ENCODE data around the gene MLANA. TPM values are rescaled to one million over a fixed set of nuclear protein-coding genes. Genes with fewer than 3 reads are reported as not detected.

Gene MLANA
- total RNA-seq, 1 experiment from 2014 or later = not detected

DNA sequence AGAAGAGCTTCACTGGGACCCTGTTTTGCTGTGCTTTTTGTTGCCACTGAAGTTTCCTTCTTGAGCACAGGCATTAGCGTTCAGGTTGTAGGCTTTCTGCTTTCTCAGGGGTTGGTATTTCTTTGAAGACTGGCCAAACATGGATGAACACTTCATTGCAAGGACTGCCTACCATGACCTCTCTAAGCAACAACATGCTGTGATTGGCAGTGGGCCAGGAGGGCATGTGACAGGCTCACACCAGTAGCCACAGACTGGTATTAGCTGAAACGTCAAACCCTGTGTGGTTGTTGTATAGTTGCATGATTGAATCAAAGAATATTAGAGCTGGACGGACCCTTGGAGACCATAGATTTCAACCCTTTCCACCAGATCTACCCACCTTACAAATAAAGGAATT lies 20.0 kb upstream of the MLANA start:
- Mint-ChIP-seq H3K27me3 (ENCODE audit: low read depth) (peaks cover 4% of the 10 kb centered on the region; the same call in 1 of the 2 replicates), H3K9me3 (no peaks in the 10 kb centered on the region), H3K27ac (no peak overlapping the region), H3K36me3 (no peaks in the 10 kb centered on the region), H3K4me3 (no peak overlapping the region), H3K4me1 (peaks cover 11% of the 10 kb centered on the region)
- DNase-seq (ENCODE audit: low spot score) (no peak), ATAC-seq (no peak)
- CTCF ChIA-PET = interaction anchor here (0.7 to 2.3 kb wide), 4 partner anchors 16 to 184 kb away, joined by 3 to 7 read pairs (median 4); partner anchors contain the start of gene ERMP1
- TF ChIP-seq, protein P1, sequence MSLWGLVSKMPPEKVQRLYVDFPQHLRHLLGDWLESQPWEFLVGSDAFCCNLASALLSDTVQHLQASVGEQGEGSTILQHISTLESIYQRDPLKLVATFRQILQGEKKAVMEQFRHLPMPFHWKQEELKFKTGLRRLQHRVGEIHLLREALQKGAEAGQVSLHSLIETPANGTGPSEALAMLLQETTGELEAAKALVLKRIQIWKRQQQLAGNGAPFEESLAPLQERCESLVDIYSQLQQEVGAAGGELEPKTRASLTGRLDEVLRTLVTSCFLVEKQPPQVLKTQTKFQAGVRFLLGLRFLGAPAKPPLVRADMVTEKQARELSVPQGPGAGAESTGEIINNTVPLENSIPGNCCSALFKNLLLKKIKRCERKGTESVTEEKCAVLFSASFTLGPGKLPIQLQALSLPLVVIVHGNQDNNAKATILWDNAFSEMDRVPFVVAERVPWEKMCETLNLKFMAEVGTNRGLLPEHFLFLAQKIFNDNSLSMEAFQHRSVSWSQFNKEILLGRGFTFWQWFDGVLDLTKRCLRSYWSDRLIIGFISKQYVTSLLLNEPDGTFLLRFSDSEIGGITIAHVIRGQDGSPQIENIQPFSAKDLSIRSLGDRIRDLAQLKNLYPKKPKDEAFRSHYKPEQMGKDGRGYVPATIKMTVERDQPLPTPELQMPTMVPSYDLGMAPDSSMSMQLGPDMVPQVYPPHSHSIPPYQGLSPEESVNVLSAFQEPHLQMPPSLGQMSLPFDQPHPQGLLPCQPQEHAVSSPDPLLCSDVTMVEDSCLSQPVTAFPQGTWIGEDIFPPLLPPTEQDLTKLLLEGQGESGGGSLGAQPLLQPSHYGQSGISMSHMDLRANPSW (CRISPR knock-in tag; conservative IDR thresholded peaks at IDR 0.05; ENCODE audit: low read depth) = no peak
- TF ChIP-seq, protein P2, sequence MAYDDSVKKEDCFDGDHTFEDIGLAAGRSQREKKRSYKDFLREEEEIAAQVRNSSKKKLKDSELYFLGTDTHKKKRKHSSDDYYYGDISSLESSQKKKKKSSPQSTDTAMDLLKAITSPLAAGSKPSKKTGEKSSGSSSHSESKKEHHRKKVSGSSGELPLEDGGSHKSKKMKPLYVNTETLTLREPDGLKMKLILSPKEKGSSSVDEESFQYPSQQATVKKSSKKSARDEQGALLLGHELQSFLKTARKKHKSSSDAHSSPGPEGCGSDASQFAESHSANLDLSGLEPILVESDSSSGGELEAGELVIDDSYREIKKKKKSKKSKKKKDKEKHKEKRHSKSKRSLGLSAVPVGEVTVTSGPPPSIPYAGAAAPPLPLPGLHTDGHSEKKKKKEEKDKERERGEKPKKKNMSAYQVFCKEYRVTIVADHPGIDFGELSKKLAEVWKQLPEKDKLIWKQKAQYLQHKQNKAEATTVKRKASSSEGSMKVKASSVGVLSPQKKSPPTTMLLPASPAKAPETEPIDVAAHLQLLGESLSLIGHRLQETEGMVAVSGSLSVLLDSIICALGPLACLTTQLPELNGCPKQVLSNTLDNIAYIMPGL (CRISPR knock-in tag; IDR thresholded peaks at IDR 0.05) = no peak
- TF ChIP-seq IRF2 (CRISPR knock-in tag; IDR thresholded peaks at IDR 0.05; ENCODE audit: borderline replicate concordance, low read depth) (no peak), FOXP1 (CRISPR knock-in tag; IDR thresholded peaks at IDR 0.05; ENCODE audit: borderline replicate concordance) (no peak), ZBTB21 (CRISPR knock-in tag; IDR thresholded peaks at IDR 0.05; ENCODE audit: borderline replicate concordance) (no peak), TEAD1 (CRISPR knock-in tag; IDR thresholded peaks at IDR 0.05) (no peak), RELA (CRISPR knock-in tag; IDR thresholded peaks at IDR 0.05; ENCODE audit: borderline replicate concordance) (no peak), ZNF396 (CRISPR knock-in tag; IDR thresholded peaks at IDR 0.05; ENCODE audit: borderline replicate concordance) (no peak), PRRX2 (CRISPR knock-in tag; IDR thresholded peaks at IDR 0.05) (no peak), FOXJ3 (CRISPR knock-in tag; IDR thresholded peaks at IDR 0.05; ENCODE audit: borderline replicate concordance) (no peak), SOX15 (CRISPR knock-in tag; IDR thresholded peaks at IDR 0.05) (no peak), GTF2I (CRISPR knock-in tag; conservative IDR thresholded peaks at IDR 0.05) (no peak), SMAD3 (CRISPR knock-in tag; IDR thresholded peaks at IDR 0.05; ENCODE audit: borderline replicate concordance) (no peak), NR2C2 (CRISPR knock-in tag; IDR thresholded peaks at IDR 0.05) (no peak), ZNF416 (CRISPR knock-in tag; IDR thresholded peaks at IDR 0.05) (no peak)
- TF ChIP-seq, protein P3, sequence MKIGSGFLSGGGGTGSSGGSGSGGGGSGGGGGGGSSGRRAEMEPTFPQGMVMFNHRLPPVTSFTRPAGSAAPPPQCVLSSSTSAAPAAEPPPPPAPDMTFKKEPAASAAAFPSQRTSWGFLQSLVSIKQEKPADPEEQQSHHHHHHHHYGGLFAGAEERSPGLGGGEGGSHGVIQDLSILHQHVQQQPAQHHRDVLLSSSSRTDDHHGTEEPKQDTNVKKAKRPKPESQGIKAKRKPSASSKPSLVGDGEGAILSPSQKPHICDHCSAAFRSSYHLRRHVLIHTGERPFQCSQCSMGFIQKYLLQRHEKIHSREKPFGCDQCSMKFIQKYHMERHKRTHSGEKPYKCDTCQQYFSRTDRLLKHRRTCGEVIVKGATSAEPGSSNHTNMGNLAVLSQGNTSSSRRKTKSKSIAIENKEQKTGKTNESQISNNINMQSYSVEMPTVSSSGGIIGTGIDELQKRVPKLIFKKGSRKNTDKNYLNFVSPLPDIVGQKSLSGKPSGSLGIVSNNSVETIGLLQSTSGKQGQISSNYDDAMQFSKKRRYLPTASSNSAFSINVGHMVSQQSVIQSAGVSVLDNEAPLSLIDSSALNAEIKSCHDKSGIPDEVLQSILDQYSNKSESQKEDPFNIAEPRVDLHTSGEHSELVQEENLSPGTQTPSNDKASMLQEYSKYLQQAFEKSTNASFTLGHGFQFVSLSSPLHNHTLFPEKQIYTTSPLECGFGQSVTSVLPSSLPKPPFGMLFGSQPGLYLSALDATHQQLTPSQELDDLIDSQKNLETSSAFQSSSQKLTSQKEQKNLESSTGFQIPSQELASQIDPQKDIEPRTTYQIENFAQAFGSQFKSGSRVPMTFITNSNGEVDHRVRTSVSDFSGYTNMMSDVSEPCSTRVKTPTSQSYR (CRISPR knock-in tag; IDR thresholded peaks at IDR 0.05) = no peak
- TF ChIP-seq, protein P4, sequence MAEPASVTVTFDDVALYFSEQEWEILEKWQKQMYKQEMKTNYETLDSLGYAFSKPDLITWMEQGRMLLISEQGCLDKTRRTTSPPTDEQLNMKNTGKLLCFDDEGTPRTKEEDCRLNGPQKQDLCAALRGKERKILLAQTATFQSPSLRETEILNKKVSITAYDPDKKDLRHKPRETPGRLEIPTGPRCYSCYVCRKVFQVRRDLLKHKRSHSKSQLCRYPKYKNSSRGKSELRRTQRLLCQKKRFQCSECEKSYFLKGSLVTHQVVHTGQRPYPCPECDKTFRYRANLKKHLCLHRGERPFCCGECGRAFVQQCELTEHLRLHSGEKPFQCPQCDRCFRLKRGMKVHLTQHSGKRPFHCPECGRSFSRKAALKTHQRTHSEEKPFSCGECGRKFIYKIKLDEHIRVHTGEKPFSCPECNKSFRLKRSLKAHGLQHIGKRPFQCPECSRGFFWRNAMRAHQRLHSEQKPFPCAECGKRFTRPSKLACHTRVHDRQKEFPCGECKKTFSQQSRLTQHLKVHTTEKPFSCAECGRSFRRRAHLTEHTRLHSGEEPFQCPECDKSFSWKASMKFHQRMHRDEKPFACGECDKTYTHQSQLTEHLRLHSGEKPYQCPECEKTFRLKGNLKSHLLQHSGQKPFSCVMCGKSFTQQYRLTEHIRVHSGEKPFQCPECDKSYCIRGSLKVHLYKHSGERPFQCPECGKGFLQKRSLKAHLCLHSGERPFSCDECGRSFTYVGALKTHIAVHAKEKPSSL (CRISPR knock-in tag; conservative IDR thresholded peaks at IDR 0.05) = no peak
- TF ChIP-seq, protein P5, sequence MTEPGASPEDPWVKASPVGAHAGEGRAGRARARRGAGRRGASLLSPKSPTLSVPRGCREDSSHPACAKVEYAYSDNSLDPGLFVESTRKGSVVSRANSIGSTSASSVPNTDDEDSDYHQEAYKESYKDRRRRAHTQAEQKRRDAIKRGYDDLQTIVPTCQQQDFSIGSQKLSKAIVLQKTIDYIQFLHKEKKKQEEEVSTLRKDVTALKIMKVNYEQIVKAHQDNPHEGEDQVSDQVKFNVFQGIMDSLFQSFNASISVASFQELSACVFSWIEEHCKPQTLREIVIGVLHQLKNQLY (CRISPR knock-in tag; IDR thresholded peaks at IDR 0.05) = no peak
- POLR2A ChIA-PET = no interaction called here
